ENCODE data around the gene RUVBL2.
A peak's percentile ranks its signal among the peaks of the same experiment; 100 is the strongest.

The RUVBL2 gene

GRCh38 chr19:48993175-48994034, at the start of gene RUVBL2, which contains the start of gene GYS1:
TSS of gene RUVBL2 (plus strand) at chr19:48993887. CDS start at chr19:48993912, 25 bp downstream.
TSS of gene GYS1 (minus strand) at chr19:48993309. CDS start at chr19:48993112, 197 bp downstream.
- peak; percentile 99 for DNase-seq (ENCODE audit: low read depth)

GRCh38 chr19:48945415-48945814, 48.3 kb upstream of the RUVBL2 start:
- DNase-seq (ENCODE audit: low read depth): no peak

- DNase-seq (ENCODE audit: low read depth): no peak
Measured at GRCh38 chr19:48945817-48946216, 47.9 kb upstream of the RUVBL2 start.

DNA sequence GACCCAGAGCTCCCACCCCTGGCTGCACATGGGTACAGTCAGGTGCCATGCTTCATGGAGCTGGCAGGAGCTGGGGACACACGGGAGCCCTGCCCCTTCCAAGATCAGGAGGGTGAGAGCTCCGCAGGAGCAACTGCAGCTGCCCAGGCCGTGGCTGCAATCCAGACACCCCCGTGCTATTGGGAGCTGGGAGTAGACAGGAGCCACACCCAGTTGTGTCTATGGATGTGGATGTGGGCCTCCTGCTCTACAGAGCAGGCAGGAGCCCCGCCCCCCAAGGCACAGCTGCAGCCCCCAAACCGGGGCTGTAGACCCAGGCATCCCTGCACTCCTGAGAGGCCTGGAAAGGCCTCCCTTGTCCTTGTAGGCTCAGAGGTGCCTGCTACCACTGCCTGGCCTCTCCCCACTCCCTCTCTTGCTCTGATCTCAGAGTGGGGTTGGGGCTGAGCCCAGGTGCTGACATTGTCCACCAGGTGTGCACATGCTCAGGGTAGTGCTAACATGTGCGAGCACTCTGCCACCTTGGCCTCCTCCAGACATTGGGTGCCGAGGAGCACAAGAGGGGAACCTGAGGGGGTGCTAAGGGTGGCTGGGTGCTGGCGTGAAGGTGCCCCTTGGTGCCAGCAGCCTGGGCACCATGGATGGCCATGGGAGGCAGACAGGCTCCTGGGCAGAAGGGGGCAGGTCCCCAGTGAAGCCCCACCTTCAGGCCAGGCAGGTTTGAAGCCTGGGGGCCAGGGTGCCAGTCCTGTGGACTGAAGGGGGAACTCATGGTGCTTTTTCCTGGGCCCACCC, 47.0 kb upstream of the RUVBL2 start:
- DNase-seq (ENCODE audit: low read depth): no peak

DNA sequence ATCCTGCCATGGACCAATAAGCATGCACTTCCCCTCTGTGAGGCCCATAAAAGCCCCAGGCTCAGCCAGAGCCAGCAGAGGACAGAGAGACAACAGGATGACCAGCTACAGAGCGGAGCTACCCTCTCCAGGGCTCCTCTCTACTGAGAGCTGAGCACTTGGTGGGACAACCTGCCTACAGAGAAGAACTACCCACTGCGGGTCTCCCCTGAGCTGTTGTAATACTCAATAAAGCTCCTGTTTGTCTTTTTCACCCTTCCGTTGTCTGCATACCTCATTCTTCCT, 46.5 kb upstream of the RUVBL2 start:
- DNase-seq (ENCODE audit: low read depth): no peak

- no peak for DNase-seq (ENCODE audit: low read depth)
Measured at GRCh38 chr19:48950159-48950558, 43.5 kb upstream of the RUVBL2 start.

- no peak for DNase-seq (ENCODE audit: low read depth)
Measured at GRCh38 chr19:48950830-48951519, 42.7 kb upstream of the RUVBL2 start.

- DNase-seq (ENCODE audit: low read depth): no peak
Measured at GRCh38 chr19:48953141-48953540, 40.5 kb upstream of the RUVBL2 start.

DNA sequence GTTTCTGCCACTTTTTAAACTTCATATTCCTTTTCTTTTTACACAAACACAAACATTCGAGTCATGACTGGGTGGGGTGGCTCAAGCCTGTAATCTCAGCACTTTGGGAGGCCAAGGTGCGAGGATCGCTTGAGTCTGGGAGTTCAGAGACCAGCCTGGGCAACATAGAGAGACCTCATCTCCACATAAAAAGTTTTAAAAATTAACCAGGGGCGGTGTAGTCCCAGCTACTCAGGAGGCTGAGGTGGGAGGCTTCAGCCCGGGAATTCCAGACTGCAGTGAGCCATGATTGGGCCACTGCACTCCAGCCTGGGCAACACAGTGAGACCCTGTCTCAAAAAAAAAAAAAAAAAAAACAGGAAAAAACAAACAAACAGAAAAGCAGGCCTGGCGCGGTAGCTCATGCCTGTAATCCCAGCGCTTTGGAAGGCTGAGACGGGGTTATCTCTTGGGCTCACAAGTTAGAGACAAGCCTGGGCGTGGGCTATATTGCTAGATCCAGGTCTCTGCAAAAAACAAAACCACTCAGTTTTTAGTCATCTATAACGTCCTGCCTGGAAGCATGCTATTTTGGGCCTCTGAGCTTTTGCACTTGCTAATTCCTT, 39.6 kb upstream of the RUVBL2 start:
- no peak for DNase-seq (ENCODE audit: low read depth)

- peak; percentile 97 for DNase-seq (ENCODE audit: low read depth)
Measured at GRCh38 chr19:48954595-48955307, 38.9 kb upstream of the RUVBL2 start, which contains the start of gene BAX. TSS of gene BAX (plus strand) at chr19:48954875. CDS start at chr19:48954929, 54 bp downstream.

GRCh38 chr19:48955308-48955958, 38.3 kb upstream of the RUVBL2 start:
- DNase-seq (ENCODE audit: low read depth): no peak

- DNase-seq (ENCODE audit: low read depth): no peak
Measured at GRCh38 chr19:48958006-48958405, 35.7 kb upstream of the RUVBL2 start.

DNA sequence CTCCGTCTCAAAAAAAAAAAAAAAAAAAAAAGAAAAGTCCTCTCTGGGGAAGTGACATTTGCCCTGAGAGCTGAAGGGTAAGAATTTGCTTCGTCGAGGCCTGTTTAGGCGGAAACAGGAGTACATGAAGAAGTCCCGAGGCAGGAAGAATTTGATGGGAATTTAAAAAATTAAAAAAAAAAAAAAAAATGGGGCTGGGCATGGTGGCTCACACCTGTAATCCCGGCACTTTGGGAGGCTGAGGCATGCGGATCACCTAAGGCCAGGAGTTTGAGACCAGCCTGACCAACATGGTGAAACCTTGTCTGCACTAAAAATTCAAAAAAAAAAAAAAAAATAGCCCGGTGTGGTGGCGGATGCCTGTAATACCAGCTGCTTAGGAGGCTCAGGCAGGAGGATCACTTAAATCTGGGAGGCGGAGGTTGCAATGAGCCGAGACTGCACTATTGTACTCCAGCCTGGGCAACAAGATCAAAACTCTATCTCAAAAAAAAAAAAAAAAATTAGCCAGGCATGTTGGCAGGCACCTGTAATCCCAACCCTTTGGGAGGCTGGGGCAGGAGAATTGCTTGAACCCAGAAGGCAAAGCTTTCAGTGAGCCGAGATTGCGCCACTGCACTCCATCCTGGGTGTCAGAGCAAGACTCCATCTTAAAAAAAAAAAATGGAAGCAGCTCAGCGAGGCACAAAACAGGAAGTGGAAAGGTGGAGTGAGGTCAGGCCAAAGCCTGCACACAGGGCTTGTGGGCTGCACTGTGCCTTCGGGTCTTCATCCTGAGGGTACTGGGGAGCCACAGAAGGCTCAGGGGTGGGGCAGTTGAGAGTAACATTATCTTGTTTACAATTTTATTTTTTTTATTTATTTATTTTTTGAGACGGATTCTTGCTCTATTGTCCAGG, 34.1 kb upstream of the RUVBL2 start:
- no peak for DNase-seq (ENCODE audit: low read depth)

DNA sequence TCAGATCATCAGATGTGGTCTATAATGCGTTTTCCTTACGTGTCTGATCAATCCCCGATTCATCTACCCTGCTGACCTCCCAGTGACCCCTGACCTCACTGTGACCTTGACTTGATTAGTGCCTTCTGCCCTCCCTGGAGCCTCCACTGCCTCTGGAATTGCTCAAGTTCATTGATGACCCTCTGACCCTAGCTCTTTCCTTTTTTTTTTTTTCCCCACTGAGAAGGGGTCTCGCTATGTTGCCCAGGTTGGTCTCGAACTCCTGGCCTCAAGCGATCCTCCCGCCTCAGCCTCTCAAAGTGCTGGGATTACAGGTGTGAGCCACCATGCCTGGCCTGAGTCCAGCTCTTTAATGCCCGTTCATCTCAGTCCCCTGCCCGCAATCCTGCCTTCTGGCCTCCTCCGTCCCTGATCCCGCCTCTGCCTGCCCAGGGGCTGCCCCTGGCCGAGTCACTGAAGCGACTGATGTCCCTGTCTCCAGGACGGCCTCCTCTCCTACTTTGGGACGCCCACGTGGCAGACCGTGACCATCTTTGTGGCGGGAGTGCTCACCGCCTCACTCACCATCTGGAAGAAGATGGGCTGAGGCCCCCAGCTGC, 32.5 kb upstream of the RUVBL2 start:
- peak; percentile 8 for DNase-seq (ENCODE audit: low read depth)

- DNase-seq (ENCODE audit: low read depth): no peak
Measured at GRCh38 chr19:48961673-48962028, 32.0 kb upstream of the RUVBL2 start.

GRCh38 chr19:48962029-48962848, 31.4 kb upstream of the RUVBL2 start:
- DNase-seq (ENCODE audit: low read depth): peak; percentile 80

DNA sequence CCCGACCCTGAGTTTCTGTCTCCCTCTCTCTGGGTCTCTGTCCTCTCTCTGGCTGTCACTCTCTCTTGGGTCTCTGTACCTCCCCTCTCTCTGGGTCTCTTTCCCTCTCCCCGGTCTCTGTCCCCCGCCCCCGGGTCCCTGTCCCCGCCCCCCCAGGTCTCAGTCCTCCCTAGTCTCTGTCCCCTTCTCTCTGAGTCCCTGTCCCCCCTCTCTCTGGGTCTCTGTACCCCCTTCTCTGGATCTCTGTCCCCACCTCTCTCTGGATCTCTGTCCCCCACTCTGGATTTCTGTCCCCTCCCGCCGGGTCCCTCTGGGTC, 30.9 kb upstream of the RUVBL2 start:
- no peak for DNase-seq (ENCODE audit: low read depth)

DNA sequence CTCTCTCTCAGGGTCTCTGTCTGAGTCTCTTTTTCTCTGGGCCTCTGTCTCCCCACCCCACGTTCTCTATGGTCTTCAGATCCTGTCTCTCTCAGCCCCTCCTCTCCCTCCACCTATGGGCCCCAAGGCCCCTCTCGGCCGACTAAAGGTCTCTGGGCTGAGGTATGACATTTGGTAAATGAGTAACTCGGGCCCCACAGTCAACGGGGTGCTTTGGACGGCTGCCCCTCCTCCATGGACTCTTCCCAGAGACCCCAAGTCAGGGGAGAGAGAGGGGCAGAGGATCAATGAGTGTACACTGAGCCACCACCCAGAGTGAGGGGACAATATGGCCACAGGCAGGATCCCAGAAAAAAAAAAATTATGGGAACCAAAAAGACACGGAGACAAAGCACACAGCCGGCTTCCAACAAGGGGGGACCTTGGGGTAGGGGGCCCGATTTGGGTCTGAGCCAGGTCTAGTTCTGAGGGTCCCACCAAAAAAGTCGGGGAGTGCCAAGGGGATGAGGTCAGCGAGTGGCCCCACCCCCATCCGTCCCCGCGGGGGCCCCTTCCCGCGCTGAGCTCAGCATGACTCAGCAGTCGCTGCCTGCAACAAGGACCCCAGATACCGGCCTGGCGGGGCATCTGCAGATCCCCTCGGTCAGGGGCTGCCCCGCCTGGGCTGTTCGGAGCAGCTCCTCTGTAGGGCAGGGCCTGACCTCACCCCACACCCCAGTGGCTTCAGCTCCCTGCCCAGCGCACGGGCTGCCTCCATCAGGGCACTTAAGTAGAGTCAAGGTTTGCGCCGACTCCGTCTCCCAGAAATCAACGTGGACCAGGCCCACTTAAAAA, 30.1 kb upstream of the RUVBL2 start:
- DNase-seq (ENCODE audit: low read depth): peak; percentile 86

Measured in ELR (cell line).